ENCODE data around the gene TSPAN9. TPM values are rescaled to one million over a fixed set of nuclear protein-coding genes. Genes with fewer than 3 reads are reported as not detected.

TSPAN9 gene
- total RNA-seq, 1 experiment from 2014 or later, result 35.5 TPM

DNA sequence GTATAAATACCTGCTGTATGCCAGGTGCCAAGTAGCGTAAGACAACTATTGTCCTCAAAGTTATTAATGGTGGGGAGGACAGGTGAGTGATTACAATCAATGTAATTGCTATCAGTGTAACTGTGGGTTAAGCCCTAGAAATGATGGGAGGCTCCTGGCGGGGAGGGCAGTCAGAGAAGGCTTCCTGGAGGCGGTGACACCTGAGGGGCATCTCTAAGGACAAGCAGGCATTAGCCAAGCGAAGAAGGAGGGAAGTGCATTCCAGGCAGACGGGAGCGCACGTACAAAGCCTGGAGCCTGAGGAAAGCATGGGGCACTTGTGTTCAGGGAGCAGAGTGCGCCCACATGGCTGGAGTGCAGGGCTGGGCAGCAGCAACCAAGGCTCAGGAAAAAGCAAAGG, 230.9 kb downstream of the TSPAN9 start:
- intact Hi-C loops (cut with micrococcal nuclease; ENCODE audit: unreplicated experiment), result loop anchor here (10.0 kb wide), 1 partner anchor 217 kb away; no protein-coding TSS in a partner anchor
- POLR2A ChIA-PET (ENCODE audit: low non-redundant PET), result no interaction called here
- no TSS peak for BruUV-seq (replicated peaks)

DNA sequence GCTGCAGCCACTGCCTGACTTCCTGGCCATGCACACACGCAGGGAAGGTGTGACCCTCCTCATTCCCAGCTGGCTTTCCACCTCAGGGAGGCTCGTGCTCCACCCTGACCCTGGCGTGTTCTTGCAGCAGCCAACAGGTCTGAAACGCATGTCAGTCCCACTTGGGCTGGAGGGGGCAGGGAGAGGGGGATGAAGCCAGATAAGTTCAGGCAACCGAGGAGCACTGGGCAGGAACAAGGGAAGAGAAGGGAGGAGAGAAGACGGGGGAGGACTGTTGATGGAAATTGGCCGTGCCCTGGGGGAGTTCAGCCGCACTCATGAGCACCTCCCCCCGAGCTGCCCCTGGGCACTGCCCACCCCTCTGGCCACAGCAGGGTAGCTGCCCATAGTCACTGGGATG, 231.4 kb downstream of the TSPAN9 start:
- ChIA-PET CTCF (no interaction called here), POLR2A (ENCODE audit: low non-redundant PET) (no interaction called here)
- no peak for DNase-seq (ENCODE audit: low spot score)
- no TSS peak for BruUV-seq (replicated peaks)
- Histone ChIP-seq H3K4me3 (ENCODE audit: low read depth, low read length, poor library complexity, severe bottlenecking) (no peak overlapping the region), H3K27me3 (replicated peaks; ENCODE audit: insufficient read depth, low read depth, low read length, poor library complexity) (no peaks in the 10 kb centered on the region), H3K4me1 (ENCODE audit: insufficient read depth, low read length, poor library complexity, severe bottlenecking) (no peaks in the 10 kb centered on the region), H3K27ac (ENCODE audit: low read depth, low read length, poor library complexity, severe bottlenecking) (no peak overlapping the region), H3K9me3 (ENCODE audit: low read depth, low read length, poor library complexity, severe bottlenecking) (no peaks in the 10 kb centered on the region), H3K36me3 (ENCODE audit: insufficient read depth, low read length, poor library complexity, severe bottlenecking) (no peaks in the 10 kb centered on the region)
- intact Hi-C loops (cut with micrococcal nuclease; ENCODE audit: unreplicated experiment), result loop anchor here (10.0 kb wide), 1 partner anchor 216 kb away; no protein-coding TSS in a partner anchor
- TF ChIP-seq CTCF (conservative IDR thresholded peaks at IDR 0.05; ENCODE audit: low read depth, low read length) (no peak), EZH2 (IDR thresholded peaks at IDR 0.05; ENCODE audit: borderline replicate concordance, low read depth, low read length, poor library complexity, severe bottlenecking) (no peak)

More for the DNA sequence above, 230.9 kb downstream of the TSPAN9 start:
- TF ChIP-seq CTCF (conservative IDR thresholded peaks at IDR 0.05; ENCODE audit: low read depth, low read length) (no peak), EZH2 (IDR thresholded peaks at IDR 0.05; ENCODE audit: borderline replicate concordance, low read depth, low read length, poor library complexity, severe bottlenecking) (no peak)
- Histone ChIP-seq H3K36me3 (ENCODE audit: insufficient read depth, low read length, poor library complexity, severe bottlenecking) (no peaks in the 10 kb centered on the region), H3K27me3 (replicated peaks; ENCODE audit: insufficient read depth, low read depth, low read length, poor library complexity) (no peaks in the 10 kb centered on the region), H3K9me3 (ENCODE audit: low read depth, low read length, poor library complexity, severe bottlenecking) (no peaks in the 10 kb centered on the region), H3K27ac (ENCODE audit: low read depth, low read length, poor library complexity, severe bottlenecking) (no peak overlapping the region), H3K4me3 (ENCODE audit: low read depth, low read length, poor library complexity, severe bottlenecking) (no peak overlapping the region), H3K4me1 (ENCODE audit: insufficient read depth, low read length, poor library complexity, severe bottlenecking) (no peaks in the 10 kb centered on the region)
- no peak for DNase-seq (ENCODE audit: low spot score)
- CTCF ChIA-PET, result no interaction called here

GRCh38 chr12:3309805-3310204, 232.6 kb downstream of the TSPAN9 start:
- no peak for DNase-seq (ENCODE audit: low spot score)
- Histone ChIP-seq H3K27me3 (replicated peaks; ENCODE audit: insufficient read depth, low read depth, low read length, poor library complexity) (no peaks in the 10 kb centered on the region), H3K36me3 (ENCODE audit: insufficient read depth, low read length, poor library complexity, severe bottlenecking) (no peaks in the 10 kb centered on the region), H3K9me3 (ENCODE audit: low read depth, low read length, poor library complexity, severe bottlenecking) (no peaks in the 10 kb centered on the region), H3K27ac (ENCODE audit: low read depth, low read length, poor library complexity, severe bottlenecking) (no peak overlapping the region), H3K4me1 (ENCODE audit: insufficient read depth, low read length, poor library complexity, severe bottlenecking) (no peaks in the 10 kb centered on the region), H3K4me3 (ENCODE audit: low read depth, low read length, poor library complexity, severe bottlenecking) (no peak overlapping the region)
- intact Hi-C loops (cut with micrococcal nuclease; ENCODE audit: unreplicated experiment), result loop anchor here (10.0 kb wide), 1 partner anchor 215 kb away; no protein-coding TSS in a partner anchor
- TF ChIP-seq CTCF (conservative IDR thresholded peaks at IDR 0.05; ENCODE audit: low read depth, low read length), result no peak
- no peak for TF ChIP-seq EZH2 (IDR thresholded peaks at IDR 0.05; ENCODE audit: borderline replicate concordance, low read depth, low read length, poor library complexity, severe bottlenecking)
- CTCF ChIA-PET, result no interaction called here
- POLR2A ChIA-PET (ENCODE audit: low non-redundant PET), result no interaction called here
- BruUV-seq (replicated peaks), result no TSS peak
